Activated CD4-positive, alpha-beta T cell treated with anti-CD3 and anti-CD28 coated beads, Interleukin-2, amount 10 ng/mL, durations not matched to agents 24 days and 14 days (primary cell): Measurements from ENCODE around the gene ATP2B1. TPM values are rescaled to one million over a fixed set of nuclear protein-coding genes. Genes with fewer than 3 reads are reported as not detected.

Experiments used
- DNase-seq: peaks from one replicate; pipeline ENCODE4 v3.0.0; 2022
- H3K27ac Mint-ChIP-seq: one replicate; pipeline ENCODE4 v1.8.0; 2022; ENCODE audit warnings: mild to moderate bottlenecking, mixed read lengths
- H3K27me3 Mint-ChIP-seq: one replicate; pipeline ENCODE4 v1.8.0; 2022; ENCODE audit warnings: mixed read lengths
- H3K36me3 Mint-ChIP-seq: one replicate; pipeline ENCODE4 v1.8.0; 2022; ENCODE audit warnings: low read depth, mild to moderate bottlenecking, mixed read lengths
- H3K4me1 Mint-ChIP-seq: one replicate; pipeline ENCODE4 v1.8.0; 2021; ENCODE audit warnings: mixed read lengths
- H3K4me3 Mint-ChIP-seq: one replicate; pipeline ENCODE4 v1.8.0; 2022; ENCODE audit warnings: mild to moderate bottlenecking, moderate library complexity, mixed read lengths
- H3K9me3 Mint-ChIP-seq: one replicate; pipeline ENCODE4 v1.8.0; 2021; ENCODE audit warnings: mixed read lengths
- intact Hi-C: fragments of 100-400 bp; cut with micrococcal nuclease; formaldehyde crosslinking; loops from one replicate; pipeline ENCODE4 v1.15.1; 2023
- total RNA-seq: library from RNA; stranded (reverse); gene quantifications from 2 replicates; pipeline ENCODE4 v1.2.3, GENCODE V29; 2022

ATP2B1 gene
- total RNA-seq, 1 donor from 2014 or later = 19.7 TPM

- H3K9me3 Mint-ChIP-seq = no peaks in the 10 kb centered on the region
- H3K4me3 Mint-ChIP-seq = no peak overlapping the region
- intact Hi-C loops = loop anchor here (5.0 to 10.0 kb wide), 2 partner anchors 168 to 715 kb away; partner anchors contain the start of gene ATP2B1
Measured at GRCh38 chr12:89539426-89540223, 169.0 kb downstream of the ATP2B1 start.

DNA sequence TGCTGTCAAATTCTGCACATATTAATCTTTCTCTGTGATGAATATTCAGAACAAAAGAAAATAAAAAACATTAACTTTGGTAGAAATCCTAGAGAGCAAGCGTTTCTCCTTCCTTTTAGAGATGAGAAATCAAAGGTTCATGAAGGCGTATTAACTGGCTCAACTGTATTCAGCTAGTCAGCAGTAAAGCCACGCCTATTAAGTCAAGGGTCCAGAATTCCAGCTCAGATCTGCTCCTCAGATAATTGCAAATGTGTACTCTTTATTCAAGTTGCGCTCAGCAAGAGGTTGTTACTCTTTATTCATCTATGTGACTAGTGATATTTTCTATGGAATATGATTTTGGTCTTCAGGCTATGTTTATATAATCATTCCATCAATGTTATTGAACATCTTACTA lies 169.7 kb downstream of the ATP2B1 start:
- Mint-ChIP-seq H3K36me3 (no peaks in the 10 kb centered on the region), H3K27me3 (no peaks in the 10 kb centered on the region), H3K9me3 (no peaks in the 10 kb centered on the region), H3K4me1 (peaks cover 3% of the 10 kb centered on the region), H3K27ac (no peak overlapping the region), H3K4me3 (no peak overlapping the region)
- intact Hi-C loops = no loop called here
- no peak for DNase-seq

More at GRCh38 chr12:89539426-89540223, 169.0 kb downstream of the ATP2B1 start:
- no peak for DNase-seq
- no peaks in the 10 kb centered on the region for H3K27me3 Mint-ChIP-seq
- H3K27ac Mint-ChIP-seq = no peak overlapping the region
- no peaks in the 10 kb centered on the region for H3K36me3 Mint-ChIP-seq
- H3K4me1 Mint-ChIP-seq = peaks cover 3% of the 10 kb centered on the region

Other genes with a start within 250 kb of the ATP2B1 start
- 6.9 and 7.6 TPM in 2 replicates for gene GALNT4, start 184.0 kb downstream of the ATP2B1 start, total RNA-seq
- 21.5 and 22.6 TPM in 2 replicates for gene POC1B, start 182.8 kb downstream of the ATP2B1 start, total RNA-seq